Nephron (organoid): Measurements from ENCODE around the gene AP2B1.

ENCODE experiments used
- H3K27ac Mint-ChIP-seq, 3 experiments: 2 replicates each; pipeline ENCODE4 v1.8.0; 2020; ENCODE audit warnings: mixed read lengths in 3 of 3, mild to moderate bottlenecking in 2 of 3, moderate library complexity in 1 of 3
- H3K27me3 Mint-ChIP-seq: 2 replicates; pipeline ENCODE4 v1.8.0; 2021; ENCODE audit warnings: low read depth, mild to moderate bottlenecking, moderate library complexity, mixed read lengths
- H3K36me3 Mint-ChIP-seq: 2 replicates; pipeline ENCODE4 v1.8.0; 2020; ENCODE audit warnings: low read depth, mixed read lengths
- H3K4me1 Mint-ChIP-seq: 2 replicates; pipeline ENCODE4 v1.8.0; 2020; ENCODE audit warnings: mixed read lengths
- H3K4me3 Mint-ChIP-seq, 3 experiments: 2 replicates each; pipeline ENCODE4 v1.8.0; 2020; ENCODE audit warnings: mild to moderate bottlenecking in 3 of 3, mixed read lengths in 3 of 3, moderate library complexity in 2 of 3
- H3K9me3 Mint-ChIP-seq: 2 replicates; pipeline ENCODE4 v1.8.0; 2020; ENCODE audit warnings: mixed read lengths
- TF ChIP-seq, protein P1 (sequence below), 3 experiments: fragments of 200-600 bp; sonication (generic); IDR thresholded peaks; one replicate each; pipeline ENCODE4 v1.5.0; 2021; ENCODE audit warnings: antibody characterized with exemption in 3 of 3; ENCODE audit not compliant: unreplicated experiment in 3 of 3

The AP2B1 gene

DNA sequence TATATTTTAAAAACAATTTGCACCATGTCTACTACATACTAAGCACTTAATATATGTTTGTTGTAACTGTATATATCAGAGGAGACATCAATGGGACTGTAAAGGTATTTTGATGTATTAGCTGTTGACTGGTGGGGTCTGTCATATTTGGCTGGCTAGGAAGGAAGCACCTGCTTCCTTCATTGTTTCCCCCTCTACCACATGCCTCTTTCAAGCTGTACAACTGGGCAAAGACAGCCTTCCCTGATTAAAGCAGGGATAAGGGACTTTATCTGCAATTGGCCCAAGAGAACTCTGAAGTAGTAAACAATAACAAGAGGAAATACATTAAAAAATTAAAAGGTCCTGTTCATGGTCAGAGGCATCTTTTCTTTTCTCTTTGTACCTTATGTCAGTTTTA, 44.1 kb upstream of the AP2B1 start:
- TF ChIP-seq, protein P1, sequence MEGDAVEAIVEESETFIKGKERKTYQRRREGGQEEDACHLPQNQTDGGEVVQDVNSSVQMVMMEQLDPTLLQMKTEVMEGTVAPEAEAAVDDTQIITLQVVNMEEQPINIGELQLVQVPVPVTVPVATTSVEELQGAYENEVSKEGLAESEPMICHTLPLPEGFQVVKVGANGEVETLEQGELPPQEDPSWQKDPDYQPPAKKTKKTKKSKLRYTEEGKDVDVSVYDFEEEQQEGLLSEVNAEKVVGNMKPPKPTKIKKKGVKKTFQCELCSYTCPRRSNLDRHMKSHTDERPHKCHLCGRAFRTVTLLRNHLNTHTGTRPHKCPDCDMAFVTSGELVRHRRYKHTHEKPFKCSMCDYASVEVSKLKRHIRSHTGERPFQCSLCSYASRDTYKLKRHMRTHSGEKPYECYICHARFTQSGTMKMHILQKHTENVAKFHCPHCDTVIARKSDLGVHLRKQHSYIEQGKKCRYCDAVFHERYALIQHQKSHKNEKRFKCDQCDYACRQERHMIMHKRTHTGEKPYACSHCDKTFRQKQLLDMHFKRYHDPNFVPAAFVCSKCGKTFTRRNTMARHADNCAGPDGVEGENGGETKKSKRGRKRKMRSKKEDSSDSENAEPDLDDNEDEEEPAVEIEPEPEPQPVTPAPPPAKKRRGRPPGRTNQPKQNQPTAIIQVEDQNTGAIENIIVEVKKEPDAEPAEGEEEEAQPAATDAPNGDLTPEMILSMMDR (IDR thresholded peaks at IDR 0.05; ENCODE audit: unreplicated experiment in 3 of 3) = no peak
- Mint-ChIP-seq H3K36me3 (no peaks in the 10 kb centered on the region), H3K4me1 (peaks cover 10% of the 10 kb centered on the region), H3K9me3 (no peaks in the 10 kb centered on the region), H3K4me3 (no peak overlapping the region), H3K27me3 (peaks cover 48% of the 10 kb centered on the region), H3K27ac (no peak overlapping the region)

DNA sequence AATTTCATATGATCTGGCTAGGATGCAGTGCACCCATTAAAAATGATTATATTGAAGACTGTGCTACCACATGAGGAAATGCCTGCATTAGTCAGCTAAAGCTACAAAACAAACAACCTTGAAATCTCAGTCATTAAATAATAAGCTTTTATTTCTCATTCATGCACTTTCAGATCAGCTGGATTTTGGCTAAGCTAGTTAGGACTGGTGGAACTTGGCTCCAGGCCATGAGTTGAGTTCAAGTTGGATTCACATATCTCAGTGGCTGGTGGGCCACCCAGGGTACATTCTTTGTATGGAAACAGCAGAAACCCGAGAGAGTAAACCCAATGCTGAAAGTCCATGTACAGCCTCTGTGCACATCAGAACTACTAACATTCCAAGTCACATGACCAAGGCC, 43.3 kb upstream of the AP2B1 start:
- peaks cover 5% of the 10 kb centered on the region for H3K4me1 Mint-ChIP-seq
- TF ChIP-seq, protein P1 (IDR thresholded peaks at IDR 0.05; ENCODE audit: unreplicated experiment in 3 of 3) = no peak
- peaks cover 55% of the 10 kb centered on the region for H3K27me3 Mint-ChIP-seq
- no peak overlapping the region for H3K27ac Mint-ChIP-seq
- no peak overlapping the region for H3K4me3 Mint-ChIP-seq
- no peaks in the 10 kb centered on the region for H3K36me3 Mint-ChIP-seq
- no peaks in the 10 kb centered on the region for H3K9me3 Mint-ChIP-seq

DNA sequence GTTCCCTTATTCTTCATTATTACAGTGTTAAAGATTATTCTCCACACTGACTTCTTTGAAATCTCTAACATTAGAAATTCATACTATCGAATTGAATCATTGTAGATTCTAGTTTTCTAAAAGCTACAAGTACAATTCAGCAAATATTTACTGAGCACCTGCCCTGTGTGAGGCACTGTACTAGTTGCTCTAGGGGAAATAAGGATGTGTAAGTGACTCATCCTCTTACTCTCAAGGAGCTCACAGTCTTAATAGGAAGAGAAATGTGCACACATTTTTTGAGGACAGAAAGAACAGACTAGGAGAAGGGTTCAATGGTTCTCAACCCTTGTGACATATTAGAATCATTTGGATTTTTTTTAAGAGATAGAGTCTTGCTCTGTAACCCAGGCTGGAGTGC, 42.0 kb upstream of the AP2B1 start:
- Mint-ChIP-seq H3K4me3 (no peak overlapping the region), H3K4me1 (no peaks in the 10 kb centered on the region), H3K27me3 (peaks cover 55% of the 10 kb centered on the region), H3K27ac (no peak overlapping the region), H3K36me3 (no peaks in the 10 kb centered on the region), H3K9me3 (no peaks in the 10 kb centered on the region)
- TF ChIP-seq, protein P1 (IDR thresholded peaks at IDR 0.05; ENCODE audit: unreplicated experiment in 3 of 3) = no peak

DNA sequence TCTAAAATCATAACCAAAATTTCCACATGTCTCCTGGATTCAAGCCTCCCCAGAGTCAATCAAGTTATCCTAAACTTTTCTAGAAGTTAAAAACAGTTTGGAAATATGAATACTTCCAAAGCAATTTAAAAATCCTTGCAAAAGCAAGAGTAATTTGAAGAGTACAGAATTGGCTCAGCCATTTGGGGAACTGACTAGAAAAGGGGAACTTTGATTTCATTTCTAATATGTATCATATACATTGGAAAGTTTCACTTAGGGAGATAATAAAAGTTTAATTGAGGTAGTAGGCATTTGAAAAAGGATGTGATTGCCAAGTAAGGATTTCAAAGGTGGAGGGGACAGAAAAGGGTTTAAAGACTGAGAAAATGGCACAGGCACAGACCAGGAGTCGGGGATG, 40.6 kb upstream of the AP2B1 start:
- Mint-ChIP-seq H3K9me3 (no peaks in the 10 kb centered on the region), H3K4me1 (no peaks in the 10 kb centered on the region), H3K4me3 (no peak overlapping the region), H3K27ac (no peak overlapping the region), H3K36me3 (no peaks in the 10 kb centered on the region), H3K27me3 (peaks cover 53% of the 10 kb centered on the region)
- TF ChIP-seq, protein P1 (IDR thresholded peaks at IDR 0.05; ENCODE audit: unreplicated experiment in 3 of 3) = no peak

DNA sequence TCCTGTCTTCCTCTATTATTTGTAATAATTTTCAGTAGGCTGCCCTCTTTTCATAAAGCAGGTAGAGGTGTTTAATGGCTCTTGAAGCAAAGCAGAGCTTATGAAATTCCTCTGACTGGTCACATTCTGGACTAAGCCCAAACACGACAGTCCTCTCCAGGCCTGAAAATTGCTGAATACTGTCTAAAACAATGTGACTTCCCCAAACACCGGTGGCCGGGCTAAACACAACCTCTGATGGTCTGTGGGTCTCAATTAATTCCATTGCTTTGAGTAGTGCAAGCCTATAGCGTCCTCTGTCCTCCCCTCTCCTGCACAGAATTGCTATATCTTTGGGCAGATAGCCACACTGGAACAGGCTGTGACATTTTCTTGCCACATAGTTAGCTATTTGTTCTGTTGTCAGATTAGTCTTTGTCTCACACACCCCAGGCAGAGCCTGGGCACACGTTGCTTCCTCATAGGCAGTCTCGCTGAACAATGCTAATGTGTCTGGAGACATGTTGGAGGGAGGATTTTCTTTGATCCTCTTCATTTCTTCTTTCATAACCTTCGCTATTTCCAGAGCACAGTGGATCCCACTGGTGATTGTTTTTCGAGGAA, 38.8 kb upstream of the AP2B1 start:
- TF ChIP-seq, protein P1 (IDR thresholded peaks at IDR 0.05; ENCODE audit: unreplicated experiment in 3 of 3) = no peak
- H3K4me1 Mint-ChIP-seq = no peaks in the 10 kb centered on the region
- no peaks in the 10 kb centered on the region for H3K9me3 Mint-ChIP-seq

DNA sequence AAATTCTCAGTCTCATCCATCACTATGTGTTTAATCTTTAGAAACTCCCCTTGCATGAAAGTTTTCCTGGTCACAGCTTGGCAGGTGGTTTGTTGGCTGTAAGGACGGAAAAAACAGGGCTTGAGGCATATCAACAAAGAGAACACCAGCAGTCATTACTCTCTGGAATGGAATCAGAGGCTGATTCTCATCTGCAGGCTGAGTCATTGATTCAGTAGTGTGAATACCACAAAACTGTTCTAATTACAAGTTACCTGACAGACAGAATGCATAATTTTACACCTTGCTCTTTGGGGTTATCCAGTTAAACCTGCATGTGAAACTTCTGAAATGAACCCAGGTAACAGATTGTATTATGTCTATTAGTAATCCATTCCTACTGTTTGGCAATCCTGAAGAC, 38.1 kb upstream of the AP2B1 start:
- peaks cover 69% of the 10 kb centered on the region for H3K27me3 Mint-ChIP-seq

More for the DNA sequence above, 38.8 kb upstream of the AP2B1 start:
- Mint-ChIP-seq H3K4me3 (no peak overlapping the region), H3K27me3 (peaks cover 65% of the 10 kb centered on the region), H3K36me3 (no peaks in the 10 kb centered on the region), H3K27ac (no peak overlapping the region)

More for the DNA sequence above, 38.1 kb upstream of the AP2B1 start:
- Mint-ChIP-seq H3K27ac (no peak overlapping the region), H3K4me3 (no peak overlapping the region), H3K36me3 (no peaks in the 10 kb centered on the region), H3K4me1 (no peaks in the 10 kb centered on the region), H3K9me3 (no peaks in the 10 kb centered on the region)
- TF ChIP-seq, protein P1 (IDR thresholded peaks at IDR 0.05; ENCODE audit: unreplicated experiment in 3 of 3) = no peak
